HepG2 (cell line): Measurements from ENCODE around the gene NFYC. TPM values are rescaled to one million over a fixed set of nuclear protein-coding genes. Genes with fewer than 3 reads are reported as not detected.

Source experiments
- AKAP8 ChIP-seq: sonication (generic); formaldehyde crosslinking; IDR thresholded peaks from 2 replicates; pipeline ENCODE4 v1.5.1; 2020; ENCODE audit warnings: mild to moderate bottlenecking, missing genetic modification reagents
- CENPBD1 ChIP-seq: sonication (generic); formaldehyde crosslinking; IDR thresholded peaks from 2 replicates; pipeline ENCODE4 v1.8.0; 2022; ENCODE audit warnings: missing genetic modification reagents, low read depth, mild to moderate bottlenecking, borderline replicate concordance
- DRAP1 ChIP-seq: IDR thresholded peaks from 2 replicates; pipeline ENCODE4 v1.6.1; 2016; ENCODE audit warnings: missing genetic modification reagents, missing compliant biosample characterization
- ELF1 ChIP-seq: sonication (generic); formaldehyde crosslinking; IDR thresholded peaks from 2 replicates; pipeline ENCODE4 v1.4.0; 2020; ENCODE audit warnings: missing genetic modification reagents
- GATAD2A ChIP-seq: IDR thresholded peaks from 2 replicates; pipeline ENCODE4 v1.6.1; 2016
- HMG20A ChIP-seq: IDR thresholded peaks from 2 replicates; pipeline ENCODE4 v1.6.1; 2016; ENCODE audit warnings: borderline replicate concordance
- HMGA1 ChIP-seq: sonication (generic); formaldehyde crosslinking; conservative IDR thresholded peaks from 2 replicates; pipeline ENCODE4 v1.4.0; 2020; ENCODE audit warnings: missing genetic modification reagents
- HOXD1 ChIP-seq: sonication (generic); formaldehyde crosslinking; IDR thresholded peaks from 2 replicates; pipeline ENCODE4 v1.5.0; 2020; ENCODE audit warnings: missing genetic modification reagents
- ISL2 ChIP-seq: sonication (generic); formaldehyde crosslinking; IDR thresholded peaks from 2 replicates; pipeline ENCODE4 v1.5.0; 2020; ENCODE audit warnings: missing genetic modification reagents
- KLF16 ChIP-seq, 2 experiments: sonication (generic) in 1 of 2; formaldehyde crosslinking in 1 of 2; IDR thresholded peaks; 2 replicates each; pipeline versions ENCODE4 v1.6.1 to v1.8.0; 2016 to 2023; ENCODE audit warnings: missing genetic modification reagents in 2 of 2, missing compliant biosample characterization in 1 of 2
- MBD4 ChIP-seq: IDR thresholded peaks from 2 replicates; pipeline ENCODE4 v1.6.1; 2012; ENCODE audit warnings: low read length, inconsistent platforms, borderline replicate concordance
- MED1 ChIP-seq: sonication (generic); formaldehyde crosslinking; IDR thresholded peaks from 2 replicates; pipeline ENCODE4 v1.4.0; 2020; ENCODE audit warnings: missing genetic modification reagents
- MIER3 ChIP-seq: IDR thresholded peaks from 2 replicates; pipeline ENCODE4 v1.6.1; 2016; ENCODE audit warnings: missing compliant biosample characterization, borderline replicate concordance
- NFE2 ChIP-seq: sonication (generic); formaldehyde crosslinking; IDR thresholded peaks from 2 replicates; pipeline ENCODE4 v1.4.0; 2020; ENCODE audit warnings: missing genetic modification reagents
- PAX8 ChIP-seq: sonication (generic); formaldehyde crosslinking; IDR thresholded peaks from 2 replicates; pipeline ENCODE4 v1.8.0; 2022; ENCODE audit warnings: mild to moderate bottlenecking, missing genetic modification reagents, borderline replicate concordance
- PHF20 ChIP-seq: sonication (generic); formaldehyde crosslinking; IDR thresholded peaks from 2 replicates; pipeline ENCODE4 v1.5.0; 2020; ENCODE audit warnings: mild to moderate bottlenecking, missing genetic modification reagents
- PTBP1 ChIP-seq: fragments of 200-400 bp; formaldehyde crosslinking; IDR thresholded peaks from 2 replicates; pipeline ENCODE4 v1.6.1; 2018; ENCODE audit warnings: low read length, low read depth; ENCODE audit not compliant: poor library complexity, severe bottlenecking
- SOX6 ChIP-seq, 2 experiments: fragments of 450-650 bp in 1 of 2; sonication (generic) in 1 of 2; formaldehyde crosslinking in 1 of 2; IDR thresholded peaks; 2 replicates each; pipeline versions ENCODE4 v1.4.0 to v1.6.1; 2017 to 2020; ENCODE audit warnings: antibody characterized with exemption in 1 of 2, mild to moderate bottlenecking in 1 of 2, missing genetic modification reagents in 1 of 2
- SPEN ChIP-seq: sonication (generic); formaldehyde crosslinking; IDR thresholded peaks from 2 replicates; pipeline ENCODE4 v1.5.1; 2020; ENCODE audit warnings: low read depth, mild to moderate bottlenecking, missing genetic modification reagents
- SRSF4 ChIP-seq: fragments of 200-400 bp; formaldehyde crosslinking; IDR thresholded peaks from one replicate; pipeline ENCODE4 v1.6.1; 2018; ENCODE audit warnings: mild to moderate bottlenecking, low read depth, low read length, moderate library complexity; ENCODE audit not compliant: poor library complexity, severe bottlenecking
- SRY ChIP-seq: sonication (generic); formaldehyde crosslinking; IDR thresholded peaks from 2 replicates; pipeline ENCODE4 v1.8.0; 2022; ENCODE audit warnings: mild to moderate bottlenecking, missing genetic modification reagents
- TBX2 ChIP-seq: sonication (generic); formaldehyde crosslinking; IDR thresholded peaks from 2 replicates; pipeline ENCODE4 v1.5.0; 2020; ENCODE audit warnings: missing genetic modification reagents, mild to moderate bottlenecking, borderline replicate concordance
- THYN1 ChIP-seq: sonication (generic); formaldehyde crosslinking; IDR thresholded peaks from 2 replicates; pipeline ENCODE4 v1.8.1; 2023; ENCODE audit warnings: low read depth, mild to moderate bottlenecking, moderate library complexity, missing genetic modification reagents, borderline replicate concordance
- ZBTB14 ChIP-seq: sonication (generic); formaldehyde crosslinking; IDR thresholded peaks from 2 replicates; pipeline ENCODE4 v1.4.0; 2020; ENCODE audit warnings: missing genetic modification reagents
- ZFX ChIP-seq: sonication (generic); formaldehyde crosslinking; IDR thresholded peaks from 2 replicates; pipeline ENCODE4 v1.4.0; 2020; ENCODE audit warnings: mild to moderate bottlenecking, low read depth, missing genetic modification reagents, moderate library complexity
- ZNF552 ChIP-seq: sonication (generic); formaldehyde crosslinking; IDR thresholded peaks from 2 replicates; pipeline ENCODE4 v1.9.0; 2022; ENCODE audit warnings: missing genetic modification reagents, mild to moderate bottlenecking, borderline replicate concordance
- ZNF878 ChIP-seq: sonication (generic); formaldehyde crosslinking; IDR thresholded peaks from 2 replicates; pipeline ENCODE4 v1.8.1; 2023; ENCODE audit warnings: mild to moderate bottlenecking, missing genetic modification reagents, moderate library complexity
- ZSCAN31 ChIP-seq: sonication (generic); formaldehyde crosslinking; IDR thresholded peaks from 2 replicates; pipeline ENCODE4 v1.5.0; 2020; ENCODE audit warnings: low read depth, mild to moderate bottlenecking, missing genetic modification reagents
- polyA plus RNA-seq, 8 experiments: library from polyadenylated mRNA; depleted of rRNA in 3 of 8; stranded (reverse) in 7 of 8; unstranded in 1 of 8; fragments of >200 nt; fragmentation: Illumina TruSeq in 4 of 8; extraction: Trizol in 4 of 8; gene quantifications; 2 replicates each; pipeline versions ENCODE4 v1.2.1 to v1.2.3, GENCODE V29; 2011 to 2016; ENCODE audit warnings: low read depth in 4 of 8, missing spikeins in 1 of 8, mixed read lengths in 1 of 8; ENCODE audit not compliant: insufficient read depth in 1 of 8
- total RNA-seq, 5 experiments: library from RNA; depleted of rRNA; stranded (reverse); fragments of >200 nt; fragmentation: Illumina TruSeq; extraction: Trizol; gene quantifications; 2 replicates each; pipeline ENCODE4 v1.2.3, GENCODE V29; 2016; ENCODE audit warnings: low read depth in 1 of 5

Gene NFYC
- total and polyA plus RNA-seq, 2 of the 13 experiments (the other 11 are each of a cell fraction or from before 2014, with no cell fraction given), result 33.9 to 73.7 TPM

- no peak for TF ChIP-seq CENPBD1
- TF ChIP-seq PTBP1, result no peak
- no peak for TF ChIP-seq ZNF552 (CRISPR knock-in tag)
- TF ChIP-seq ZSCAN31 (CRISPR knock-in tag), result no peak
- no peak for TF ChIP-seq HOXD1
- no peak for TF ChIP-seq NFE2 (CRISPR knock-in tag)
- TF ChIP-seq MBD4, result 0 out of 2 replicates have a peak, but pooled peaks have one; percentile 35
- TF ChIP-seq ELF1 (CRISPR knock-in tag), result no peak
- TF ChIP-seq PHF20, result no peak
- no peak for TF ChIP-seq SRY (CRISPR knock-in tag)
- TF ChIP-seq SOX6 (IDR thresholded peaks at IDR 0.05), result no peak
- peak; percentile 50; the same call in 1 of the 2 replicates for TF ChIP-seq SOX6 (CRISPR knock-in tag; IDR thresholded peaks at IDR 0.05)
- TF ChIP-seq PAX8, result no peak
- no peak for TF ChIP-seq KLF16 (CRISPR knock-in tag; IDR thresholded peaks at IDR 0.05)
- TF ChIP-seq ZFX (CRISPR knock-in tag), result peak; percentile 49
- TF ChIP-seq HMGA1 (CRISPR knock-in tag), result no peak
- no peak for TF ChIP-seq ZNF878 (CRISPR knock-in tag)
- peak; percentile 42; the same call in 1 of the 2 replicates for TF ChIP-seq ISL2
- TF ChIP-seq DRAP1 (CRISPR knock-in tag), result no peak
- peak; percentile 48 for TF ChIP-seq GATAD2A (CRISPR knock-in tag)
- no peak for TF ChIP-seq SRSF4
- no peak for TF ChIP-seq AKAP8 (CRISPR knock-in tag)
- 0 out of 2 replicates have a peak, but pooled peaks have one; percentile 31 for TF ChIP-seq MED1 (CRISPR knock-in tag)
- no peak for TF ChIP-seq THYN1 (CRISPR knock-in tag)
- no peak for TF ChIP-seq TBX2 (CRISPR knock-in tag)
- peak; percentile 56; the same call in 1 of the 2 replicates for TF ChIP-seq HMG20A
- no peak for TF ChIP-seq SPEN
- TF ChIP-seq MIER3, result no peak
- TF ChIP-seq ZBTB14 (CRISPR knock-in tag), result no peak
Observed at GRCh38 chr1:40710581-40711315, 19.2 kb downstream of the NFYC start (continued).
